RWPE1 (cell line): ENCODE data around the gene GPHN.
"Not testable (repeated sequence)": the region's sequence is repeated elsewhere in the genome, so short reads cannot be mapped to it uniquely, and the experiment has no call there.

Source experiments
- CTCF ChIA-PET: fragments of 350-600 bp; sonication (Branson Sonifier 250); formaldehyde crosslinking; extraction: SDS; loops from one replicate; lab custom pipeline; 2021; lab: Yijun Ruan, JAX
- POLR2A ChIA-PET: fragments of 400-600 bp; formaldehyde crosslinking; extraction: SDS; loops from one replicate; lab custom pipeline; 2020; ENCODE audit warnings: antibody characterized with exemption; ENCODE audit not compliant: low non-redundant PET; lab: Yijun Ruan, JAX
- DNase-seq: peaks from one replicate; pipeline ENCODE4 v3.0.0; 2012; ENCODE audit warnings: low spot score
- H3K27ac ChIP-seq: fragments of 450-650 bp; 2 replicates; pipeline ENCODE4 v1.5.1; 2017
- TF ChIP-seq, protein P1 (sequence below): fragments of 450-650 bp; conservative IDR thresholded peaks from 2 replicates; pipeline ENCODE4 v1.5.1; 2017; ENCODE audit warnings: low read depth, mild to moderate bottlenecking

The GPHN gene

GRCh38 chr14:66680216-66680615 lies 172.3 kb downstream of the GPHN start:
- TF ChIP-seq, protein P1, sequence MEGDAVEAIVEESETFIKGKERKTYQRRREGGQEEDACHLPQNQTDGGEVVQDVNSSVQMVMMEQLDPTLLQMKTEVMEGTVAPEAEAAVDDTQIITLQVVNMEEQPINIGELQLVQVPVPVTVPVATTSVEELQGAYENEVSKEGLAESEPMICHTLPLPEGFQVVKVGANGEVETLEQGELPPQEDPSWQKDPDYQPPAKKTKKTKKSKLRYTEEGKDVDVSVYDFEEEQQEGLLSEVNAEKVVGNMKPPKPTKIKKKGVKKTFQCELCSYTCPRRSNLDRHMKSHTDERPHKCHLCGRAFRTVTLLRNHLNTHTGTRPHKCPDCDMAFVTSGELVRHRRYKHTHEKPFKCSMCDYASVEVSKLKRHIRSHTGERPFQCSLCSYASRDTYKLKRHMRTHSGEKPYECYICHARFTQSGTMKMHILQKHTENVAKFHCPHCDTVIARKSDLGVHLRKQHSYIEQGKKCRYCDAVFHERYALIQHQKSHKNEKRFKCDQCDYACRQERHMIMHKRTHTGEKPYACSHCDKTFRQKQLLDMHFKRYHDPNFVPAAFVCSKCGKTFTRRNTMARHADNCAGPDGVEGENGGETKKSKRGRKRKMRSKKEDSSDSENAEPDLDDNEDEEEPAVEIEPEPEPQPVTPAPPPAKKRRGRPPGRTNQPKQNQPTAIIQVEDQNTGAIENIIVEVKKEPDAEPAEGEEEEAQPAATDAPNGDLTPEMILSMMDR, result no peak
- no peak overlapping the region for H3K27ac ChIP-seq
- ChIA-PET CTCF (interaction anchor here (0.8 kb wide), 1 partner anchor 23 kb away, joined by 5 read pairs; no protein-coding TSS in a partner anchor), POLR2A (no interaction called here)
- DNase-seq, result no peak

GRCh38 chr14:66696326-66696725 lies 188.4 kb downstream of the GPHN start:
- no peak overlapping the region for H3K27ac ChIP-seq
- no peak for DNase-seq
- TF ChIP-seq, protein P1, result no peak
- ChIA-PET POLR2A (no interaction called here), CTCF (interaction anchor here (0.5 kb wide), 1 partner anchor 17 kb away, joined by 3 read pairs; no protein-coding TSS in a partner anchor)

GRCh38 chr14:66698503-66698902 lies 190.6 kb downstream of the GPHN start:
- ChIA-PET CTCF (no interaction called here), POLR2A (no interaction called here)
- TF ChIP-seq, protein P1, result no peak
- DNase-seq, result no peak
- no peak overlapping the region for H3K27ac ChIP-seq

- ChIA-PET POLR2A (no interaction called here), CTCF (no interaction called here)
- no peak overlapping the region for H3K27ac ChIP-seq
- no peak for DNase-seq
- TF ChIP-seq, protein P1, result no peak
These were observed 193.9 kb downstream of the GPHN start for GRCh38 chr14:66701813-66702212.

DNA sequence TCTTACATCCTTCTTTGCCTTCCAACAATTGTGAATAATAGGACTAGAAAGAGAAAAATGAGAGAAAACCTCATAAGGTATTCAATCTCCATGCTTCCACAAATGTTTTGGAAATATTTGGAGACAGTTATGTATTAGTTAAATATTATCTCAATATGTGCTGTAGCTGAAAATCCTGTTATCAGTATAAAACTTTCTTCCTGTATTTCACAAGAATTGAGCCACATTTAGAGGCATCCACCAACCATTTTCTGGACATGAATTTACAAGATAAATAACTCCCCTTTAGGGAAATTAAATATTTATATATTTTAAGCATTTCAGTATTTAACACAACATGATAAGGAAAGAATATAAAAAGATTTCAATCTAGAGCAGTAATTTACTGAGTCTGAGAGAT lies 200.3 kb downstream of the GPHN start:
- no peak overlapping the region for H3K27ac ChIP-seq
- TF ChIP-seq, protein P1, result no peak
- CTCF ChIA-PET, result interaction anchor here (0.7 kb wide), 1 partner anchor 169 kb away, joined by 3 read pairs; no protein-coding TSS in a partner anchor
- DNase-seq, result no peak
- POLR2A ChIA-PET, result interaction anchor here (0.6 kb wide), 1 partner anchor 231 kb away, joined by 3 read pairs; no protein-coding TSS in a partner anchor

- DNase-seq, result peak; percentile 28
- TF ChIP-seq, protein P1, result no peak
- H3K27ac ChIP-seq, result no peak overlapping the region
- CTCF ChIA-PET, result no interaction called here
- POLR2A ChIA-PET, result no interaction called here
These were observed 201.3 kb downstream of the GPHN start for GRCh38 chr14:66709291-66709690.

DNA sequence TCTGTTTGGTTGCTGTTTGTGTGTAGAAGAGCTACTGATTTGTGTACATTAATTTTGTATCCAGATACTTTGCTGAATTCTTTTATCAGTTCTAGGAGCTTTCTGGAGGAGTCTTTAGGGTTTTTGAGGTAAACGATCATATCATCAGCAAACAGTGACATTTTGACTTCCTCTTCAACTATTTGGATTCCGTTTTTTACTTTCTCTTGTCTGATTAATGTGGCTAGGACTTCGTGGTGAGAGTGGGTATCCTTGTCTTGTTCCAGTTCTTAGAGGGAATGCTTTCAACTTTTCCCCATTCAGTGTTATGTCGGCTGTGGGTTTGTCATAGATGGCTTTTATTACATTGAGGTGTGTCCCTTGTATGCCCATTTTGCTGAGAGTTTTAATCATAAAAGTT lies 206.3 kb downstream of the GPHN start:
- DNase-seq, POLR2A ChIA-PET, H3K27ac ChIP-seq: not testable (repeated sequence)
- CTCF ChIA-PET, result interaction anchor here (0.7 kb wide), 1 partner anchor 113 kb away, joined by 3 read pairs; no protein-coding TSS in a partner anchor

DNA sequence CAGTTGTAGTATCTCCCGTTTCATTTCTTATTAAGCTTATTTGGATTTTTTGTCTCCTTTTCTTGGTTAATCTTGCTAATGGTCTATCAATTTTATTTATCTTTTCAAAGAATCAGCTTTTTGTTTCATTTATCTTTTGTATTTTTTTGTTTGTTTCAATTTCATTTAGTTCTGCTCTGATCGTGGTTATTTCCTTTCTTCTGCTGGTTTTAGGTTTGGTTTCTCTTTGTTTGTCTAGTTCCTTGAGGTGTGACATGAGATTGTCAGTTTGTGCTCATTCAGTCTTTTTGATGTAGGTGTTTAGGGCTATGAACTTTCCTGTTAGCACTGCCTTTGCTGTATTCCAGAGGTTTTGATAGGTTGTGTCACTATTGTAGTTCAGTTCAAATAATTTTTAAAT lies 207.4 kb downstream of the GPHN start:
- DNase-seq, H3K27ac ChIP-seq, POLR2A ChIA-PET: not testable (repeated sequence)
- CTCF ChIA-PET, result interaction anchor here (0.7 kb wide), 1 partner anchor 1430 kb away, joined by 3 read pairs; no protein-coding TSS in a partner anchor
